Hepatocyte (in vitro differentiated cells): Measurements from ENCODE around the gene HOOK1.
"Not testable (repeated sequence)": the region's sequence is repeated elsewhere in the genome, so short reads cannot be mapped to it uniquely, and the experiment has no call there.

ENCODE experiments used
- EZH2 ChIP-seq: fragments of 200-600 bp; sonication (generic); IDR thresholded peaks from 2 replicates; pipeline ENCODE4 v1.6.1; 2016; ENCODE audit warnings: antibody characterized with exemption, mild to moderate bottlenecking, borderline replicate concordance
- EZH2phosphoT487 ChIP-seq: fragments of 200-600 bp; sonication (generic); IDR thresholded peaks from one replicate; pipeline ENCODE4 v1.6.1; 2018; ENCODE audit warnings: antibody characterized with exemption, mild to moderate bottlenecking, low read depth, moderate library complexity; ENCODE audit not compliant: unreplicated experiment, severe bottlenecking
- TF ChIP-seq, protein P1 (sequence below): fragments of 200-600 bp; sonication (generic); IDR thresholded peaks from 2 replicates; pipeline ENCODE4 v1.5.1; 2016; ENCODE audit warnings: antibody characterized with exemption, mild to moderate bottlenecking; ENCODE audit not compliant: poor library complexity

DNA sequence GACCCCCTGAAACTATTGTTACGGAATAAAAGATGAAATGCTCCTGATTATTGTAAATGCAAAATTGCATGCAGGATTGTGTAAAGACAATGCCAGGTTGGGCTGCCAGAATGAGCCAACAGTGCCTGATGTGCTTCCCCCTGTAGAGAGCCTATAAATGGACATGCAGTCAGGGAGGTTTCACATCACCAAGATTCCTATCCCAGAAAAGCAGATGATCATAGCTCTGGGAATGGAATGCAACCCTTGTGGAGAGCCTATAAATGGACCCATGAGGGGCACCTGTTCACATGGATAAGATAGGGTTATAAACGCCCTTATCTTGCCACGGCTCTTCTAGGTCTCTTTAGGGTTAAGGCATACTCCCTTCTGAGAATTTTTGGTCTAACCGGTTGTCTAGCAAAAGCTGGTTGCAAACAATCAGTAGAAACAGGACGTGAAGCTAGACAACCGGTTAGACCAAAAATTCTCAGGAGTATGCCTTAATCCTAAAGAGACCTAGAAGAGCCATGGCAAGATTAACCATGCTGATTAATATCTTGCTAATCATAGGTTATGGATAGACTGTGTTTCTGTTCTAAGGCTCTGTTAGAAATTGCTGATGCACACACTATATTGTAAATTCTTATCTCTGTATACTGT, 106.6 kb downstream of the HOOK1 start:
- TF ChIP-seq, protein P1, sequence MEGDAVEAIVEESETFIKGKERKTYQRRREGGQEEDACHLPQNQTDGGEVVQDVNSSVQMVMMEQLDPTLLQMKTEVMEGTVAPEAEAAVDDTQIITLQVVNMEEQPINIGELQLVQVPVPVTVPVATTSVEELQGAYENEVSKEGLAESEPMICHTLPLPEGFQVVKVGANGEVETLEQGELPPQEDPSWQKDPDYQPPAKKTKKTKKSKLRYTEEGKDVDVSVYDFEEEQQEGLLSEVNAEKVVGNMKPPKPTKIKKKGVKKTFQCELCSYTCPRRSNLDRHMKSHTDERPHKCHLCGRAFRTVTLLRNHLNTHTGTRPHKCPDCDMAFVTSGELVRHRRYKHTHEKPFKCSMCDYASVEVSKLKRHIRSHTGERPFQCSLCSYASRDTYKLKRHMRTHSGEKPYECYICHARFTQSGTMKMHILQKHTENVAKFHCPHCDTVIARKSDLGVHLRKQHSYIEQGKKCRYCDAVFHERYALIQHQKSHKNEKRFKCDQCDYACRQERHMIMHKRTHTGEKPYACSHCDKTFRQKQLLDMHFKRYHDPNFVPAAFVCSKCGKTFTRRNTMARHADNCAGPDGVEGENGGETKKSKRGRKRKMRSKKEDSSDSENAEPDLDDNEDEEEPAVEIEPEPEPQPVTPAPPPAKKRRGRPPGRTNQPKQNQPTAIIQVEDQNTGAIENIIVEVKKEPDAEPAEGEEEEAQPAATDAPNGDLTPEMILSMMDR = not testable (repeated sequence)
- not testable (repeated sequence) for TF ChIP-seq EZH2phosphoT487, EZH2
